ENCODE results near the gene OR10A5. TPM values are rescaled to one million over a fixed set of nuclear protein-coding genes. Genes with fewer than 3 reads are reported as not detected.
A peak's percentile ranks its signal among the peaks of the same experiment; 100 is the strongest.

The OR10A5 gene
- total and polyA plus RNA-seq, 9 of the 15 experiments (the other 6 are each of a cell fraction or from before 2014, with no cell fraction given), result 0.14 TPM; not detected in 8

GRCh38 chr11:6825231-6825744 is 20.2 kb upstream of the OR10A5 start (continued):
- TF ChIP-seq NCOA1 (IDR thresholded peaks at IDR 0.05; ENCODE audit: low read depth), result peak; percentile 47; the same call in 1 of the 2 replicates
- peak; percentile 23; the same call in 1 of the 2 replicates for TF ChIP-seq CTBP1 (IDR thresholded peaks at IDR 0.05; ENCODE audit: borderline replicate concordance)
- TF ChIP-seq C11orf30 (IDR thresholded peaks at IDR 0.05; ENCODE audit: low read depth), result peak; percentile 11; the same call in 1 of the 2 replicates
- no peak for TF ChIP-seq MEIS2 (IDR thresholded peaks at IDR 0.05; ENCODE audit: partially characterized antibody)
- peak; percentile 94 for TF ChIP-seq ATF7 (IDR thresholded peaks at IDR 0.05)
- TF ChIP-seq TEAD4 (IDR thresholded peaks at IDR 0.05; ENCODE audit: low read length), result 0 out of 2 replicates have a peak, but pooled peaks have one; percentile 6
- no peak for TF ChIP-seq TEAD4 (CRISPR knock-in tag; IDR thresholded peaks at IDR 0.05; ENCODE audit: borderline replicate concordance)
- 0 out of 2 replicates have a peak, but pooled peaks have one; percentile 13 for TF ChIP-seq GABPA (tag; conservative IDR thresholded peaks at IDR 0.05; ENCODE audit: low read depth)
- no peak for TF ChIP-seq SIX5 (IDR thresholded peaks at IDR 0.05; ENCODE audit: borderline replicate concordance in 1 of 2, insufficient read depth in 1 of 2, low read depth in 1 of 2, low read length in 2 of 2)
- no peak for TF ChIP-seq DDX20 (tag; IDR thresholded peaks at IDR 0.05; ENCODE audit: low read depth)
- peak in 1 of 2 experiments; percentile 48; a peak in 1 of 4 replicates for TF ChIP-seq TRIM24 (IDR thresholded peaks at IDR 0.05)
- TF ChIP-seq, protein P1, sequence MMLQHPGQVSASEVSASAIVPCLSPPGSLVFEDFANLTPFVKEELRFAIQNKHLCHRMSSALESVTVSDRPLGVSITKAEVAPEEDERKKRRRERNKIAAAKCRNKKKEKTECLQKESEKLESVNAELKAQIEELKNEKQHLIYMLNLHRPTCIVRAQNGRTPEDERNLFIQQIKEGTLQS (IDR thresholded peaks at IDR 0.05), result peak; percentile 89
- TF ChIP-seq, protein P1 (CRISPR knock-in tag; conservative IDR thresholded peaks at IDR 0.05), result no peak
- TF ChIP-seq REST (IDR thresholded peaks at IDR 0.05; ENCODE audit: borderline replicate concordance), result peak; percentile 92
- TF ChIP-seq REST (CRISPR knock-in tag; IDR thresholded peaks at IDR 0.05; ENCODE audit: low read depth), result no peak

All from K562 (cell line).